Cardiac muscle cell (in vitro differentiated cells and primary cell): ENCODE measurements around the gene GRIN2C. TPM values are rescaled to one million over a fixed set of nuclear protein-coding genes. Genes with fewer than 3 reads are reported as not detected.
A peak's percentile ranks its signal among the peaks of the same experiment; 100 is the strongest.

Experiments used
- DNase-seq, 2 donors: peaks; one replicate each; pipeline versions ENCODE4 v3.0.0 to v3.0.0-alpha.2; 2010 to 2017; ENCODE audit warnings: low read depth in 1 of 2, low spot score in 1 of 2
- H3K27ac ChIP-seq: fragments of 200-600 bp; sonication (generic); 2 replicates; pipeline ENCODE4 v1.5.1; 2016
- H3K27me3 ChIP-seq: fragments of 200-600 bp; sonication (generic); 2 replicates; pipeline ENCODE4 v1.6.0; 2016; ENCODE audit warnings: control low read depth
- H3K36me3 ChIP-seq: fragments of 200-600 bp; sonication (generic); 2 replicates; pipeline ENCODE4 v1.5.1; 2016; ENCODE audit warnings: control low read depth
- H3K4me1 ChIP-seq: fragments of 200-600 bp; sonication (generic); 2 replicates; pipeline ENCODE4 v1.8.1; 2017; ENCODE audit warnings: low read depth, mild to moderate bottlenecking, mixed run types
- H3K4me3 ChIP-seq: fragments of 200-600 bp; sonication (generic); 2 replicates; pipeline ENCODE4 v1.5.1; 2016; ENCODE audit warnings: mild to moderate bottlenecking
- H3K9me3 ChIP-seq: fragments of 200-600 bp; sonication (generic); 2 replicates; pipeline ENCODE4 v1.5.1; 2017; ENCODE audit warnings: low read depth, mild to moderate bottlenecking, control low read depth
- polyA plus RNA-seq: library from polyadenylated mRNA; unstranded; fragments of >200 nt; fragmentation: Nextera tagmentation; extraction: Ambion mirVana; gene quantifications from 2 replicates; pipeline ENCODE4 v1.2.1, GENCODE V29; 2016
- total RNA-seq: library from RNA; depleted of rRNA; stranded (reverse); fragments of >200 nt; gene quantifications from 2 replicates; pipeline ENCODE4 v1.2.3, GENCODE V29; 2016
- TF ChIP-seq, protein P1 (sequence below): IDR thresholded peaks from 2 replicates; pipeline ENCODE4 v1.5.1; 2012; ENCODE audit warnings: low read depth, mild to moderate bottlenecking, low read length

The GRIN2C gene
- total and polyA plus RNA-seq, 2 experiments from 2014 or later = 0.71 to 6.1 TPM

- TF ChIP-seq, protein P1, sequence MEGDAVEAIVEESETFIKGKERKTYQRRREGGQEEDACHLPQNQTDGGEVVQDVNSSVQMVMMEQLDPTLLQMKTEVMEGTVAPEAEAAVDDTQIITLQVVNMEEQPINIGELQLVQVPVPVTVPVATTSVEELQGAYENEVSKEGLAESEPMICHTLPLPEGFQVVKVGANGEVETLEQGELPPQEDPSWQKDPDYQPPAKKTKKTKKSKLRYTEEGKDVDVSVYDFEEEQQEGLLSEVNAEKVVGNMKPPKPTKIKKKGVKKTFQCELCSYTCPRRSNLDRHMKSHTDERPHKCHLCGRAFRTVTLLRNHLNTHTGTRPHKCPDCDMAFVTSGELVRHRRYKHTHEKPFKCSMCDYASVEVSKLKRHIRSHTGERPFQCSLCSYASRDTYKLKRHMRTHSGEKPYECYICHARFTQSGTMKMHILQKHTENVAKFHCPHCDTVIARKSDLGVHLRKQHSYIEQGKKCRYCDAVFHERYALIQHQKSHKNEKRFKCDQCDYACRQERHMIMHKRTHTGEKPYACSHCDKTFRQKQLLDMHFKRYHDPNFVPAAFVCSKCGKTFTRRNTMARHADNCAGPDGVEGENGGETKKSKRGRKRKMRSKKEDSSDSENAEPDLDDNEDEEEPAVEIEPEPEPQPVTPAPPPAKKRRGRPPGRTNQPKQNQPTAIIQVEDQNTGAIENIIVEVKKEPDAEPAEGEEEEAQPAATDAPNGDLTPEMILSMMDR = no peak
- Histone ChIP-seq H3K27me3 (peaks cover 97% of the 10 kb centered on the region), H3K27ac (no peak overlapping the region)
Measured at GRCh38 chr17:74854792-74855191, 4.9 kb downstream of the GRIN2C start.

GRCh38 chr17:74853669-74854068 lies 6.0 kb downstream of the GRIN2C start:
- H3K36me3 ChIP-seq = no peaks in the 10 kb centered on the region
- peaks cover 97% of the 10 kb centered on the region for H3K27me3 ChIP-seq
- no peaks in the 10 kb centered on the region for H3K9me3 ChIP-seq
- no peak overlapping the region for H3K4me3 ChIP-seq
- TF ChIP-seq, protein P1 = no peak
- DNase-seq = no peak
- H3K4me1 ChIP-seq = peaks cover 6% of the 10 kb centered on the region
- H3K27ac ChIP-seq = no peak overlapping the region

More at GRCh38 chr17:74854792-74855191, 4.9 kb downstream of the GRIN2C start:
- Histone ChIP-seq H3K4me1 (peaks cover 6% of the 10 kb centered on the region), H3K9me3 (no peaks in the 10 kb centered on the region), H3K36me3 (no peaks in the 10 kb centered on the region), H3K4me3 (no peak overlapping the region)
- no peak for DNase-seq

DNA sequence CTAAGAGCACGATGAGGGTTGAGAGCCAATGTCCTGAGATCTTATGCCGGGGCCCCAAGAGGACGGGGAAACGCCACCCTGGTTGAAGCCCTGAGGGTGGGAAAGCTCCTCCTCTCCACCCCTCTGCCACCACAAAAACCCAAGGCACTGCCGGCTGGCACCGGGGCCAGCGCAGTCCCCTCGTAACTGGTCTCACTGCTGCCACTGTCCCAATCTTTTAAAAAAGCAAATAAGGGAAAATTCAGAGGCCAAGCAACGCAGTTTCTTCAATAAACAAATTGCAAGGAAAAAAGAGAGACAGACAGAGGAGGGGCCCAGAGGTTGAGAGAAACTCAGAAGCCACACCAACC lies 6.7 kb downstream of the GRIN2C start:
- DNase-seq = no peak
- Histone ChIP-seq H3K4me3 (peak overlapping the region; percentile 14), H3K9me3 (no peaks in the 10 kb centered on the region), H3K4me1 (peaks cover 6% of the 10 kb centered on the region), H3K27me3 (peaks cover 95% of the 10 kb centered on the region), H3K36me3 (no peaks in the 10 kb centered on the region), H3K27ac (no peak overlapping the region)
- TF ChIP-seq, protein P1 = no peak

- TF ChIP-seq, protein P1 = no peak
- Histone ChIP-seq H3K36me3 (no peaks in the 10 kb centered on the region), H3K27me3 (peaks cover 95% of the 10 kb centered on the region), H3K9me3 (no peaks in the 10 kb centered on the region), H3K4me1 (peaks cover 6% of the 10 kb centered on the region), H3K4me3 (peak overlapping the region; percentile 14), H3K27ac (no peak overlapping the region)
- DNase-seq = peak; percentile 35 to 84
Measured at GRCh38 chr17:74852237-74853047, 7.2 kb downstream of the GRIN2C start.

DNA sequence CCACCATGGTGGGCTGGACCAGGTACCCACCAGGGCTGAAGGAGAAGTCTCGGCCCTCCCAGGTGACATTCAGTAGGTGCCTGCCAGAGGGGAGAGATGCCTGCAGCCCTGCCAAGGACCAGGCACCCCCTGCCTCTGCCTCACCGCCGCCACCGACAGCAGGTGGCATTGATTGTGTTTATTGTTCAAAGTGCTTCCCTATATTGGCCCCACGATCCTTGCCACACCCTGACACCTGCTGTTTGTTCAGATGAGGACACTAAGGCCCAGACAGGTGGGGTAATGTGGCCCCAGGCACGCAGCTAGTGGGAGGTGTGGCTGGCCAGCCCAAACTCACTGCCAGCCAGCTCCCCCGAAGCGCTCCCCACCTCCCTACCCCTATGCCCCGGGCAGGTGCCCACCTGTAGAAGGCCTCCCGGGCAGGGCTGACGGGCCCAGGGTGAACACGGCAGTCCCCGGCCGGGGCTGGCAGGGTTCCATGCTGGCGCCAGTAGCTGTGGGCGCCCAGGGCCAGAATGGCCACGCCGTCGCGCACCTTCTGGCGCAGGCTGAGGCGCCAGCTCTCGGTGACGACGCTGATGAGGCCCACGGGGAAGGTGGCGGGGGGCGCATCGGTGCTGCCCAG lies 8.0 kb downstream of the GRIN2C start:
- Histone ChIP-seq H3K4me1 (peaks cover 6% of the 10 kb centered on the region), H3K27ac (no peak overlapping the region), H3K9me3 (no peaks in the 10 kb centered on the region), H3K4me3 (no peak overlapping the region), H3K27me3 (peaks cover 90% of the 10 kb centered on the region), H3K36me3 (no peaks in the 10 kb centered on the region)
- DNase-seq = no peak
- TF ChIP-seq, protein P1 = no peak
